ENCODE results near the gene SLC10A7. TPM values are rescaled to one million over a fixed set of nuclear protein-coding genes. Genes with fewer than 3 reads are reported as not detected.

SLC10A7 gene
- total and polyA plus RNA-seq, 2 of the 8 experiments (the other 6 are each of a cell fraction or from before 2014, with no cell fraction given), result 2.5 to 2.9 TPM

- Histone ChIP-seq H2BK120ac (replicated peaks; ENCODE audit: low read depth, low read length) (no peak overlapping the region), H3K27me3 (replicated peaks in 1 of 4; ENCODE audit: control insufficient read depth in 3 of 4, extremely low read depth in 1 of 4, insufficient read depth in 3 of 4, low read length in 3 of 4) (no peaks in the 10 kb centered on the region), H3K4ac (replicated peaks; ENCODE audit: insufficient read length, low read depth, low read length) (no peak overlapping the region), H4K20me1 (replicated peaks in 1 of 2; ENCODE audit: control insufficient read depth in 1 of 2, insufficient read depth in 2 of 2, low read length in 2 of 2) (no peaks in the 10 kb centered on the region), H4K8ac (ENCODE audit: extremely low read depth, insufficient read depth, low read length) (no peak overlapping the region), H3K79me2 (ENCODE audit: control insufficient read depth in 1 of 2, insufficient read depth in 2 of 2, low read length in 2 of 2) (no peaks in the 10 kb centered on the region), H4K5ac (ENCODE audit: insufficient read length, low read depth, low read length) (no peak overlapping the region), H3K36me3 (ENCODE audit: control insufficient read depth in 2 of 4, insufficient read depth in 4 of 4, low read length in 3 of 4) (no peaks in the 10 kb centered on the region), H3K4me1 (replicated peaks in 1 of 4; ENCODE audit: control insufficient read depth in 3 of 4, insufficient read depth in 4 of 4, low read length in 3 of 4) (no peaks in the 10 kb centered on the region), H3K79me1 (ENCODE audit: low read depth, low read length) (no peaks in the 10 kb centered on the region), H3K14ac (ENCODE audit: insufficient read length) (no peak overlapping the region), H2BK12ac (ENCODE audit: low read depth, low read length) (no peak overlapping the region), H3K56ac (replicated peaks; ENCODE audit: insufficient read length, low read depth, low read length) (no peak overlapping the region), H2AFZ (ENCODE audit: low read length) (no peak overlapping the region), H2BK20ac (ENCODE audit: low read length) (no peak overlapping the region), H3K23me2 (ENCODE audit: low read depth, low read length) (no peaks in the 10 kb centered on the region), H2AK5ac (ENCODE audit: low read depth, low read length) (no peak overlapping the region), H3K23ac (ENCODE audit: insufficient read length) (no peak overlapping the region), H3K18ac (ENCODE audit: extremely low read depth, low read length) (no peak overlapping the region), H2BK5ac (ENCODE audit: low read depth, low read length) (no peak overlapping the region), H3K27ac (ENCODE audit: low read depth, low read length) (no peak overlapping the region), H2BK15ac (ENCODE audit: low read length) (no peak overlapping the region), H3K4me2 (ENCODE audit: insufficient read depth in 1 of 2, low read depth in 2 of 2, low read length in 2 of 2) (no peak overlapping the region), H3K4me3 (ENCODE audit: extremely low read depth in 1 of 4, insufficient read depth in 2 of 4, low read depth in 3 of 4, low read length in 4 of 4) (no peak overlapping the region), H3K9me3 (ENCODE audit: insufficient read depth in 2 of 2, low read depth in 1 of 2, low read length in 1 of 2) (no peaks in the 10 kb centered on the region), H4K91ac (replicated peaks; ENCODE audit: insufficient read length, low read length) (no peak overlapping the region), H3K9ac (replicated peaks in 1 of 4; ENCODE audit: extremely low read depth in 1 of 4, low read depth in 3 of 4, low read length in 3 of 4) (no peak overlapping the region)
- DNase-seq (ENCODE audit: low read depth in 1 of 2, low spot score in 2 of 2) (no peak), FAIRE-seq (peak; percentile 72)
- ChIA-PET POLR2A (ENCODE audit: partially characterized antibody) (no interaction called here), CTCF (ENCODE audit: partially characterized antibody) (interaction anchor here (0.6 to 2.6 kb wide), 4 partner anchors 69 to 748 kb away, joined by 3 to 8 read pairs (median 4); no protein-coding TSS in a partner anchor)
- WGBS, 2 experiments (ENCODE audit: extremely low coverage in 1 of 2, insufficient coverage in 1 of 2, insufficient read length in 1 of 2, insufficient replicate concordance in 2 of 2, low coverage in 1 of 2, low lambda C conversion rate in 2 of 2, missing lambda C conversion rate in 1 of 2), result 81% methylated on average over 4 of the region's 4 CpGs; no CpG with 5 or more reads in 1 of the 2 experiments
- TF ChIP-seq KDM4A (IDR thresholded peaks at IDR 0.05; ENCODE audit: low read depth, low read length, severe bottlenecking) (no peak), KDM1A (IDR thresholded peaks at IDR 0.05; ENCODE audit: borderline replicate concordance, low read length) (no peak), RNF2 (IDR thresholded peaks at IDR 0.05; ENCODE audit: borderline replicate concordance, low read depth, low read length, missing control alignments, poor library complexity, severe bottlenecking) (no peak), BACH1 (IDR thresholded peaks at IDR 0.05; ENCODE audit: low read length) (no peak), EGR1 (IDR thresholded peaks at IDR 0.05; ENCODE audit: borderline replicate concordance, low read depth, low read length) (no peak), BRCA1 (IDR thresholded peaks at IDR 0.05; ENCODE audit: low read depth, low read length) (no peak), JUN (IDR thresholded peaks at IDR 0.05; ENCODE audit: low read depth, low read length) (no peak), NRF1 (IDR thresholded peaks at IDR 0.05; ENCODE audit: low read depth, low read length) (no peak), CEBPB (IDR thresholded peaks at IDR 0.05; ENCODE audit: low read depth, low read length) (no peak), SAP30 (IDR thresholded peaks at IDR 0.05; ENCODE audit: insufficient read depth, insufficient replicate concordance, low read length) (no peak), USF2 (IDR thresholded peaks at IDR 0.05; ENCODE audit: low read length) (no peak), CREB1 (IDR thresholded peaks at IDR 0.05) (no peak), SIN3A (conservative IDR thresholded peaks at IDR 0.05 in 1 of 2, IDR thresholded peaks at IDR 0.05 in 1 of 2; ENCODE audit: low read depth in 1 of 2, low read length in 2 of 2) (no peak)
Observed at GRCh38 chr4:146334862-146335449, 186.8 kb downstream of the SLC10A7 start.
